Measurements from ENCODE around the gene KCNQ1.
A peak's percentile ranks its signal among the peaks of the same experiment; 100 is the strongest.

Gene KCNQ1

GRCh38 chr11:2419638-2420501 is 24.9 kb upstream of the KCNQ1 start:
- Histone ChIP-seq H3K9me3 (replicated peaks in 1 of 11) (no peaks in the 10 kb centered on the region), H4K20me1 (peaks cover 0 to 9% (median 0%) of the 10 kb centered on the region in 11 experiments; a peak in 5 of 22 replicates), H3K4me1 (peaks cover 8 to 59% (median 39%) of the 10 kb centered on the region in 10 experiments; a peak in 16 of 20 replicates), H3K4me3 (no peak overlapping the region), H3K36me3 (no peaks in the 10 kb centered on the region), H3K9ac (peak overlapping the region in 1 of 11 experiments; percentile 9; a peak in 1 of 22 replicates), H3K27me3 (peaks cover 0 to 9% (median 0%) of the 10 kb centered on the region in 11 experiments; a peak in 2 of 22 replicates), H3K27ac (no peak overlapping the region; a peak in 1 of 22 replicates), H3K4me2 (peak overlapping the region; percentile 12 to 81 (median 36); a peak in 17 of 22 replicates)
- TF ChIP-seq Cebpa-rat (IDR thresholded peaks at IDR 0.05): no peak

- no peak for TF ChIP-seq Cebpa-rat (IDR thresholded peaks at IDR 0.05)
- Histone ChIP-seq H3K27me3 (peaks cover 0 to 9% (median 0%) of the 10 kb centered on the region in 11 experiments; a peak in 2 of 22 replicates), H3K4me1 (peaks cover 8 to 58% (median 39%) of the 10 kb centered on the region in 10 experiments; a peak in 16 of 20 replicates), H3K27ac (no peak overlapping the region), H3K4me2 (peak overlapping the region; percentile 12 to 81 (median 36); a peak in 18 of 22 replicates), H3K9me3 (replicated peaks in 1 of 11) (no peaks in the 10 kb centered on the region), H4K20me1 (peaks cover 0 to 9% (median 0%) of the 10 kb centered on the region in 11 experiments; a peak in 5 of 22 replicates), H3K9ac (peak overlapping the region in 1 of 11 experiments; percentile 9; a peak in 1 of 22 replicates), H3K4me3 (no peak overlapping the region), H3K36me3 (no peaks in the 10 kb centered on the region)
Observed at GRCh38 chr11:2420502-2421225, 24.1 kb upstream of the KCNQ1 start.

DNA sequence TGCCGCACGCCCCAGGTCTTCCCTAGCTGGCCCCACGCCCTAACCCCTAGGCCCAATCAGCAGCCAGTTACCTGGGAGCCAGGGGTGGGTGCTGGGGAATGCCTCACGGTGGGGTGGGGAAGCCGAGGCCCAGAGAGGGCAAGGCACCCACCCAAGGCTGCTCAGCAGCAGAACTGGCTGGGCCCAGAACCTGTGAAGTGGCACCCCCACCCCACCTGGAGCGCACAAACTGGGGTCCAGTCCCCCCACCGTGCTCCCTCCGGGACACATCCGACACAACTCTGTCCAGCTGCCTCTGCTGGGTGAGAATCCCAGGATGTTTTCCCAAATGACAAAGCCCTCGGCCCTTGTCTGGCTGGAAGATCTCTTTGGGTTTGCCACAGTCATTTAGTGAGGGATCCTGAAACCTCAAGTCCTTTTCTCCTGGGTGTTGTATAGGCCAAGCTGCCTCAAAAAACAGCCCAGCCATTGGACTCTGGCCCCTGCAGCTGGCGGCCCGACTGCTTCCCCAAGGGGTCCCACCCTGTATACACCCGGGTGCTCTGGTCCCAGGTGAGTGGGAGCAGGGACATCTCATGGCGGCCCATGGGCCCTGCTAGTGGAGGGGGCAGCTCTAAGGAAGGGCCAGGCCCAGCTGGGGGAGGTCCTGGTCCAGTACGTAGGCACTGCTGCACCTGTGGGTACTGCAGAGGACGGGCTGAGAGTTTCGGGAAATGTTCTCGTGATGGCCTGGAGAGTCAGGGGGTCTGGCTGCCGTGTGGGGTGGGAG is 23.4 kb upstream of the KCNQ1 start:
- TF ChIP-seq Cebpa-rat (IDR thresholded peaks at IDR 0.05): no peak
- no peaks in the 10 kb centered on the region for H3K9me3 ChIP-seq (replicated peaks in 1 of 11)
- H3K27ac ChIP-seq: no peak overlapping the region
- H3K4me1 ChIP-seq: peaks cover 8 to 50% (median 33%) of the 10 kb centered on the region in 10 experiments; a peak in 16 of 20 replicates
- no peaks in the 10 kb centered on the region for H3K36me3 ChIP-seq
- no peak overlapping the region for H3K9ac ChIP-seq
- peaks cover 0 to 9% (median 0%) of the 10 kb centered on the region in 11 experiments; a peak in 5 of 22 replicates for H4K20me1 ChIP-seq
- H3K4me2 ChIP-seq: no peak overlapping the region
- H3K27me3 ChIP-seq: peaks cover 0 to 9% (median 0%) of the 10 kb centered on the region in 11 experiments; a peak in 2 of 22 replicates
- H3K4me3 ChIP-seq: no peak overlapping the region

- Histone ChIP-seq H3K9me3 (replicated peaks in 1 of 11) (no peaks in the 10 kb centered on the region), H3K4me1 (peaks cover 8 to 45% (median 27%) of the 10 kb centered on the region in 10 experiments; a peak in 16 of 20 replicates), H3K9ac (no peak overlapping the region), H3K27me3 (peaks cover 0 to 9% (median 0%) of the 10 kb centered on the region in 11 experiments; a peak in 2 of 22 replicates), H3K4me2 (no peak overlapping the region), H3K4me3 (no peak overlapping the region), H3K36me3 (no peaks in the 10 kb centered on the region), H4K20me1 (peaks cover 0 to 9% (median 0%) of the 10 kb centered on the region in 11 experiments; a peak in 6 of 22 replicates), H3K27ac (no peak overlapping the region)
- no peak for TF ChIP-seq Cebpa-rat (IDR thresholded peaks at IDR 0.05)
Observed at GRCh38 chr11:2421996-2422395, 22.8 kb upstream of the KCNQ1 start.

DNA sequence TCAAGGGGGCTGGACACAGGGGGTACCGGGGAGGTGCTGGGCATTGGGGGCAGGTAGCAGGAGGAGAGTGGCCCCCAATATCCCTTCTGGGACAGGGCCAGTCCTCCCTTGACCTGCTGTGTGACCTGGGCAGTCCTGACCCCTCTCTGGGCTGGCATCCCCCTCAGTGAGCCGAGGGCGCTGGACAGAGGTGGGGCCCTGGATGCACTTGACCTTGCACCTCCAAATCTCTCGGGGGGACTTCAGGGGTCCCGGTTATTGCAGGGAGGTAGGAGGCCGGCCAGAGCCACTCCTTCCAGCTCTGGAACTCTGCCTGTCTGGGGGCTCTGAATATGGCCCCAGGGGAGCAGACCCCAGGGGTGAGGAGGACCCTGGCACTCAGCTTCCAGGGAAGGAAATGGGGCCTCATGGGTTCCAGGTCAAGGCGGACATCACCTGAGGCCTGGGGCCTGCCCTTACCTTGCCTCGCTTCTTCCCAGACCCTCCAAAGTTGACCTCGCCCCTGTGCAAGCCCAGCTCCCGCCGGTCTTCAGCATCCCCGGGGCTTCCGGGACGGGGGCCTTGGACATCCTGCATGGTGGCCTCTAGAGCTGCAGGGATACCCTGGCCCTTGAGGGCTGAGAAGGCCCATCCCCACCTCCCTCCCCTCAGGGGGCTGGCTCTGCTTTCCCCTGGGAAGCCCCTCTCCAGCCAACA is 22.2 kb upstream of the KCNQ1 start:
- H3K4me2 ChIP-seq: peak overlapping the region in 3 of 11 experiments; percentile 27 to 50 (median 29); a peak in 4 of 22 replicates
- no peak overlapping the region for H3K27ac ChIP-seq
- TF ChIP-seq Cebpa-rat (IDR thresholded peaks at IDR 0.05): no peak
- no peaks in the 10 kb centered on the region for H3K36me3 ChIP-seq
- H4K20me1 ChIP-seq: peaks cover 0 to 13% (median 0%) of the 10 kb centered on the region in 11 experiments; a peak in 6 of 22 replicates
- H3K9me3 ChIP-seq (replicated peaks in 1 of 11): no peaks in the 10 kb centered on the region
- H3K9ac ChIP-seq: no peak overlapping the region
- H3K4me3 ChIP-seq: no peak overlapping the region
- peaks cover 8 to 40% (median 22%) of the 10 kb centered on the region in 10 experiments; a peak in 16 of 20 replicates for H3K4me1 ChIP-seq
- peaks cover 0 to 9% (median 0%) of the 10 kb centered on the region in 11 experiments; a peak in 2 of 22 replicates for H3K27me3 ChIP-seq

- Histone ChIP-seq H3K4me2 (peak overlapping the region in 5 of 11 experiments; percentile 11 to 50 (median 29); a peak in 8 of 22 replicates), H4K20me1 (peaks cover 0 to 16% (median 0%) of the 10 kb centered on the region in 11 experiments; a peak in 6 of 22 replicates), H3K27ac (no peak overlapping the region), H3K9me3 (replicated peaks in 1 of 11) (no peaks in the 10 kb centered on the region), H3K4me3 (no peak overlapping the region), H3K36me3 (no peaks in the 10 kb centered on the region), H3K9ac (peak overlapping the region in 1 of 11 experiments; percentile 18; a peak in 1 of 22 replicates), H3K4me1 (peaks cover 8 to 32% (median 14%) of the 10 kb centered on the region in 10 experiments; a peak in 13 of 20 replicates), H3K27me3 (peaks cover 0 to 9% (median 0%) of the 10 kb centered on the region in 11 experiments; a peak in 2 of 22 replicates)
- TF ChIP-seq Cebpa-rat (IDR thresholded peaks at IDR 0.05): no peak
Observed at GRCh38 chr11:2423157-2424025, 21.4 kb upstream of the KCNQ1 start.
